Skeletal muscle cell (primary cell): ENCODE results near the gene COL20A1.
"Not testable (repeated sequence)": the region's sequence is repeated elsewhere in the genome, so short reads cannot be mapped to it uniquely, and the experiment has no call there.

Source experiments
- DNase-seq: peaks from one replicate; pipeline ENCODE4 v3.0.0-alpha.2; 2010; ENCODE audit warnings: low read depth
- H3K4me3 ChIP-seq: 2 replicates; pipeline ENCODE4 v1.5.1; 2011; ENCODE audit warnings: low read depth, mild to moderate bottlenecking, control low read depth, low read length, moderate library complexity

COL20A1 gene

DNA sequence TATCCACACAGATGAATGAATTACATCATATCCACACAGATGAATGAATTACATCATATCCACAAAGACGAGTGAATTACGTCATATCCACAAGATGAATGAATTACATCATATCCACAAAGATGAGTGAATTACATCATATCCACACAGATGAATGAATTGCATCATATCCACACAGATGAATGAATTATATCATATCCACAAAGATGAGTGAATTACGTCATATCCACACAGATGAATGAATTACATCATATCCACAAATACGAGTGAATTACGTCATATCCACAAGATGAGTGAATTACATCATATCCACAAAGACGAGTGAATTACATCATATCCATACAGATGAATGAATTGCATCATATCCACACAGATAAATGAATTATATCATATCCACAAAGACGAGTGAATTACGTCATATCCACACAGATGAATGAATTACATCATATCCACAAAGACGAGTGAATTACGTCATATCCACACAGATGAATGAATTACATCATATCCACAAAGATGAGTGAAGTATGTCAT, 47.2 kb downstream of the COL20A1 start:
- not testable (repeated sequence) for DNase-seq, H3K4me3 ChIP-seq

DNA sequence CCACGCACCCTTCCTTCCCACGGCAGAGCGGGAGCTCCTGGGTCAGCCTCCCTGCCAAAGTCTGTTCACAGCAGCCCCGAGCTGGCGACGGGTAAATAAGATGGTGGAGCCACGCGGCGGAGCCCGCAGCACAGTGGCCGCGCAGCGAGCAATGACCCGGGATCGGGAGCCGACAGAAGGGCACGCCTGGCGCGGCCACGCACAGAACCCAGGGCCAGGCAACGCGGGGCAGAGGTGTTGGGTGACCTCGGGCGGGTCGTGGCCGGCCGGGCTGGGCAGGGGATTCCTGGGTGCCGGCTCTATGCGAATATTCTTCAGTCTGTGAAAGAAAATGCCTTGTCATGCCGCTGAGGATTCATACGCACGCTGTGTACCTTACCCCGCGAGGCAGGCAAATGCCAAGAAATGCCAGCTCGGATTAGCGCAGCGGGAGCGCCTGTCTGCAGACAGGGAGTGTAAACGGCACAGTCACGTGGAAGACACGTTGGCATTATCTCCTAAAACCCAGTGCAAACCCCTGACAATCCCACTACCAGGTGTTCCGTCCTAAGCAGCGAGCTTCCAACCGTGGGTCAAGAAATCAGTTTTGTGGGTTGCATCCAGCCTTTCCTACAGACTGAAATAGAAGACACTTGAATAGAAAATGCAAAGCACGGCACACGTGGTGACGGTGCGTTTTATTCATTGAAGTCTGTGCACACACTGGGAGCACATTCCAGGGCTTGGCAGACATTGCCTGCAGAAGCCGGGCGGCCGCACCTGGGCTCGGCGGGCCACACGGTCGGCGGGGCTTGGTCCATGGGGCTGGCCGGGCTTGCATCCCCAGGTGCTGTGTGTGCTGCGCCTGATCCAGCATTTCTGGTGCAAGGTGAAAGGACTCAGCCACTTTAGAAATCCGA, 49.8 kb downstream of the COL20A1 start:
- DNase-seq, result no peak
- H3K4me3 ChIP-seq, result no peak overlapping the region

DNA sequence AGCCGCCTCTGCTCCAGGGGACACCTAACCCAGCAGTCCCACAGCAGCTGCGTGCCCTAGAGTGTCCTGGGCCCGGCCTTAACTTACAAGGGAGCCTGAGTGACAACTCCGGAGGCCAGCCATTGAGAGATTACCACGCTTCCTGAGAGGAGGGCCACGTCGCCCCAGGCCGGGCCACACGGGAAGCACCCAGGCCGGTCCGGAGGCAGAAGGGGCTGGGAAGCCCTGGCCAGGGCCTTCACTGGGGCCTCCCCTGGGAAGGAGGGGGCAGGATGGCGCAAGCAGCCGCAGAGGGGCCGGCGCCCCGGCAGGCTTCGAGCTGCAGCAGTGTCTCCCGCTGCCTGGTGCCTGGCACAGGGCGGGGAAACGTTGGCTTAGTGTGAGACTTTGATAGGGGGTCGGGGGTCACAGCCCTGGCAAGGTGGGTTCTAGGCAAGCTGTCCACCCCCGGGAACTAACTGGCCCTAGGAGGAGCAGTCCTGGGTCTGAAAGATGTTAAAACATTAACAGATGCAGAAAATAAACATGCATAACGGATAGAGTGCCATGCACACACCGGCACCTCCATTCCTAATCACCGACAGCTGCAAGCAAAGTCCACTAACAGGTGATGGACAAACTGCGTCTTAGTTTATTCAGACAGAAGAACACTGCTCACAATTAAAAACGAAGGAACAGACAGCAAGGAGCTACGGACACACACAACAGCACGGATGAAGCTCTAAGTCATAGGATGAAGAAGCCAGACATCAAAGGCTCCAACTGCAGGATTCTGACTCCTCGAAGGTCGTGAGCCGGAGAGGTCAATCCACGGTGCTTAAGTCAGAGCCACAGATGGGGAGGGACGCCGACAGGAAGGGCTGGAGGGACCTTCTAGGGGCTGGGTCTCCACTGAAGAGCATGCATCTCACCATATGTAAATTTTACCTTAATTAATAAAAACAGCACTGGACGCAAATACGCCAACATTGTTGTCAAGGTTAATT, 50.8 kb downstream of the COL20A1 start:
- DNase-seq, result no peak
- no peak overlapping the region for H3K4me3 ChIP-seq

DNA sequence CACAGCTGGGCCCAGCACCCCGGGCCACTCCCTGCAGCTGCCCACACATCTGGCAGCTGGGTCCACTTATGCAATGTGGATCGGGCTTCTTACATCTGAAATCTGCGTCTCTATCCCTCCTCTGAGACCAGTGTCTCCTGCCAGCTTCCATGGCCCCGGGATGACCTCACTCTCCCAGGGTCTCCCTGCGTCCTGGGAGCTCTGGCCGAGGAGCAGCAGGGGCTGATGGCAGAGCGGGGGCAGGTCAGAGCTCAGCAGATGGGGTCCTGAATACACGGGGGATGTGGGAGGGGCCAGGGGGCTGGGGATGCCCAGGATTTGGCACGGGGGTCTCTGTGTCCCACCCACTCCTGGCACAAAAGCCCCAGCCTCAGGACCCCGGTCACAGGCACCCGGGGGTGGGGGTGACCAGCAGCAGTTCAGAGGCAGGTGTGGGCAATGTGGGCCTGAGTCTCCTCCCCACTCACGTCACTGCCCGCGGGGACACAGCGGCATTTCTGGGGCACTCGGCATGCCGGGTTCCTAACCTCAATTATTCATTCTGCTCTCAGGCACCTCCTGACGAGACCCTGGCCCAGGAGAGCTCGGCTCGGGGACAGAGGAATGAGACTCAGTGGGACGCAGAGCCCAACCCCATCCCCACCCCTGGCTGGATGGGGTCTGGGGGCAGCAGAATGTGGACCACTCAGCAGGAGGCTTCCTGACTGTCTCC, 51.8 kb downstream of the COL20A1 start:
- H3K4me3 ChIP-seq, result no peak overlapping the region
- DNase-seq, result no peak

DNA sequence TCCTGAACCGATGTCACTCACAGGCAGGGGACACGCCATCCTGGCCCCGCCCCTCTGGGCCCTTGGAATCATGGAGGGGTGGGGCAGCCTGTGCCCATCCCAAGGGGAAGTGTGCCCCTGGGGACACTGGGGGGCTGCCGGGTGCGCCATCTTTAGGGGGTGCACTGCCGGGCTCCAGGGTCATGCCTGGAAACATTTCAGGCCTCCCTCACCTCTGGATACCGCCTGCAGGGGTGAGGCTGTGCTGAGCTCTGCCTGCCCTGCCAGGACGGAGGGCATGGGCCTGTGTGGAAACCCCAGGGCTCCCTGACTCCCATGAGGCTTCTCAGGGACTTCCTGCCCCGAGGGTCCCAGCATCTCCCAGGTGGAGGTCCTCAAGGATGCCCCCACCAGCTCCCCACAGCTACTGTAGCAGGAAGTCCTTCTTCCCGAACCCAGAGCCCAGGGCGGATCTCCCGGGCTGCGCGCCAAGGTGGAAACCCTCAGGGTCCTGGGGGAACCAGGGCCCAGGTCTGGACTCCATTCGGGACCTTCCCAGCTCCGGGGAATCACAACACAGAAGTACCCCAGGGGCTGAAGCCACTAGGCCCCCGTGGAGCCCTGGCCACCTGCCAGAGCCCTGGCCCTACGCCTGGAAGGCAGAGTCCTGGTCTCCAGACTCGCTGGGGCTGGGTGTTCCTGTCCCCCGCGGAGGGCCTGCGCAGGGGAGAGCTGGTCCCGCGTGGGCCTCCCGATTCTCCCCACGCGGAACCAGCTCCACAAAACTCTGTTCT, 52.5 kb downstream of the COL20A1 start:
- H3K4me3 ChIP-seq, result no peak overlapping the region
- DNase-seq, result no peak

GRCh38 chr20:63346131-63347080, 53.4 kb downstream of the COL20A1 start:
- DNase-seq, result no peak
- H3K4me3 ChIP-seq, result no peak overlapping the region

DNA sequence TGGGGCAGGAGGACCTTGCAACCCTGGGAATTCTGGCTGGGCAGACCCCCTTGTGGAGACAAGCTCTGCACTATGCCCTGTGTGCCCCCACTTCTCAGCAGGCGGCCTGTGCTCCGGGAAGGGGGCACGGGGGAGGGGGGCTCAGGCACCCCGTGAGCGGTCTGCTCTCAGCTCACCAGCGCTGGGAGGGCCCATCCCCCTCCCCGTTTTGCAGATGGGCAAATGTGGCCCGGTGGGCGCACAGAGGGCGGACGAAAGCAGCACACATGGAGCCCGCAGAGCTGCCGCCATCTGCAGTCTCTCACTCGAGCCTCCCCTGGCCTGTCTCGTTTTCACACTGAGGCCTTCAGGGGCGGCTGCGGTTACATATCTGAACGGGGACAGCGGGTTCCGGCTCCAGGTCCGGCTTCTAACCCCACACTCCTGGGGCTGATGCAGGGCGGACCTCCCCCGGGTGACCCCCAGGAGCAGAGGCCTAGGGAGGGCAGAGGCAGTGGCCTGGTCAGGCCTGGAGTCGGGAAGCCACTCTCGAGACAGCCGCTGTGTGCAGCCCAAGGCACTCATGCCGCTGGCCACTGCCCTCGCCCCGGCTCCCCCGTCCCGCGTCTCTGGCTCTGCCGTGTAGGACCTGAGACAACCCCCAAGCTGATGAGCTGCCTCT, 54.2 kb downstream of the COL20A1 start:
- DNase-seq, result no peak
- H3K4me3 ChIP-seq, result no peak overlapping the region

GRCh38 chr20:63347950-63348827, 55.2 kb downstream of the COL20A1 start:
- DNase-seq, result no peak
- no peak overlapping the region for H3K4me3 ChIP-seq

GRCh38 chr20:63348828-63349515, 56.0 kb downstream of the COL20A1 start:
- DNase-seq, result no peak
- no peak overlapping the region for H3K4me3 ChIP-seq

DNA sequence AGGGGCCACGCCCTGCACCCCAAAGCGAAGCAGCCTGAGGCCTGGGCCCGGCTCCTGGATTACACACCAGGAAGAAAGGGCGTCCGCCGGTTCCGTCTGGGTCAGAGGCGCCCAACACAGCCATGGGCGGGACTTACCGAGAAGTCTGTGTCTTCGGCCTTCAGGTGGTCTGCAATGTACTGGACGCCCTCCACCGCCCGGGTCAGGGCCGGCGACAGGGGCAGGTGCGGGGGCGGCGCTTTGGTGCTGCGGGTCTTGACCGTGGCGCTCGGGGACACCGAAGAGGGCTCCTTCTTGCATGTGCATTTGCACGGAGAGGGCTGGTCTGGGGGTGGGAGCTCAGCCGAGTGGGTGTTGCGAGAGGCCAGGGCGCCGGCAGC, 56.5 kb downstream of the COL20A1 start:
- no peak for DNase-seq

GRCh38 chr20:63350196-63350595, 57.2 kb downstream of the COL20A1 start:
- no peak for DNase-seq
- H3K4me3 ChIP-seq, result no peak overlapping the region

More for the DNA sequence above, 56.5 kb downstream of the COL20A1 start:
- no peak overlapping the region for H3K4me3 ChIP-seq

DNA sequence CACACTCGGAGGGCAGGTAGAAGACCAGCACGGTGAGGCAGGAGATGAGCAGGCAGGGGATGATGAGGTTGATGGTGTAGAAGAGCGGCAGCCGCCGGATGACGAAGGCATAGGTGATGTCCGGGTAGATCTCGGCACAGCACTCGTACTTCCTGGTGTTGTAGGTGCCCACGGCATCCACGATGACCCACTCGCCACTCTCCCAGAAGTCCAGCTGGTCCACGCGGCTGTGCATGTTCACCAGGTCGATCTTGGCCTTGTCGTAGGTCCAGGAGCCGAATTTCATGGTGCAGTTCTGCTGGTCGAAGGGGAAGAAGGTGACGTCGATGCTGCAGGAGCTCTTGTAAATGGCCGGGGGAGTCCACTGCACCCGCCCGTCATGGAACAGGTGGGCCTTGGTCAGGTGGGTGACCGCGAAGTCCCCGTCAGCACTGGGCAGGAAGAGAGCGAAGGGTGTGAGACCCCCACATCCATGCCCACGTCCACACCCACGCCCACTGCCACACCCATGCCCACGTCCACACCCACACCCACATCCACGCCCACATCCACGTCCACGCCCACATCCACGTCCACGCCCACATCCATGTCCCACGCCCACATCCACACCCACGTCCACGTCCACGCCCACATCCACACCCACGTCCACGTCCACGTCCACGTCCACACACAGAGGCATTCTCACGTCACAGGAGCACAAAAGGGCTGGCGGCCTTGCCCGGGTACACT, 57.8 kb downstream of the COL20A1 start:
- no peak overlapping the region for H3K4me3 ChIP-seq
- no peak for DNase-seq

DNA sequence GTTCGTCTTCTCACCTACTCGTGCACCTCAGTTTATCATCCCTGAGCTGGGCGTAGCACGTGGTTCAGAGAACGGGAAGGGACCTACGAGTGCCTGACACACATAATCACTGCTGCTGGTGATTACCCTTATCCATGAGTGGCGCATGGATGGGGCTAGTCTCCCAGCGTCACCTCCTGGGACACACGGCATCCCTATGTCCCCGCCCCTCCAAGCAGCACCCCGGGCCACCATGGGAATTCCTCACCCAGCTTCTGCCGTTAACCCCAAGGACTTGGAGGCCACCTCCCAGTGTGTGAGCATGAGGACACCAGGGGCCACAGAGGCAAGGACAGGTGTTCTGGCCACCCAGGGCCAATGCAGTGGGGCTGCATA, 58.3 kb downstream of the COL20A1 start:
- no peak for DNase-seq
- no peak overlapping the region for H3K4me3 ChIP-seq

- no peak overlapping the region for H3K4me3 ChIP-seq
- no peak for DNase-seq
These were observed 59.0 kb downstream of the COL20A1 start for GRCh38 chr20:63351811-63352591.
